ENCODE measurements around the gene MRFAP1L1.

The MRFAP1L1 gene

GRCh38 chr4:6750286-6751221 is 40.9 kb upstream of the MRFAP1L1 start:
- H3K9ac ChIP-seq (ENCODE audit: low read depth, low read length) = no peak overlapping the region

GRCh38 chr4:6749340-6750171 is 39.9 kb upstream of the MRFAP1L1 start:
- Histone ChIP-seq H3K27ac (ENCODE audit: low read depth, low read length) (no peak overlapping the region), H3K9me3 (ENCODE audit: control insufficient read depth, insufficient read depth, low read length) (no peaks in the 10 kb centered on the region), H3K27me3 (ENCODE audit: control insufficient read depth, insufficient read depth, low read length) (no peaks in the 10 kb centered on the region), H3K36me3 (ENCODE audit: control insufficient read depth, insufficient read depth, low read length) (no peaks in the 10 kb centered on the region), H3K4me1 (ENCODE audit: control insufficient read depth, insufficient read depth, low read length) (peaks cover 3% of the 10 kb centered on the region; the same call in 1 of the 2 replicates), H3K9ac (ENCODE audit: low read depth, low read length) (no peak overlapping the region), H3K4me3 (ENCODE audit: low read depth, low read length) (no peak overlapping the region)

More at GRCh38 chr4:6750286-6751221, 40.9 kb upstream of the MRFAP1L1 start:
- H3K36me3 ChIP-seq (ENCODE audit: control insufficient read depth, insufficient read depth, low read length) = no peaks in the 10 kb centered on the region
- H3K4me3 ChIP-seq (ENCODE audit: low read depth, low read length) = no peak overlapping the region
- no peaks in the 10 kb centered on the region for H3K9me3 ChIP-seq (ENCODE audit: control insufficient read depth, insufficient read depth, low read length)
- H3K27ac ChIP-seq (ENCODE audit: low read depth, low read length) = no peak overlapping the region
- peaks cover 3% of the 10 kb centered on the region; the same call in 1 of the 2 replicates for H3K4me1 ChIP-seq (ENCODE audit: control insufficient read depth, insufficient read depth, low read length)
- H3K27me3 ChIP-seq (ENCODE audit: control insufficient read depth, insufficient read depth, low read length) = no peaks in the 10 kb centered on the region

- Histone ChIP-seq H3K4me3 (ENCODE audit: low read depth, low read length) (no peak overlapping the region), H3K27ac (ENCODE audit: low read depth, low read length) (no peak overlapping the region), H3K27me3 (ENCODE audit: control insufficient read depth, insufficient read depth, low read length) (no peaks in the 10 kb centered on the region), H3K36me3 (ENCODE audit: control insufficient read depth, insufficient read depth, low read length) (no peaks in the 10 kb centered on the region), H3K9me3 (ENCODE audit: control insufficient read depth, insufficient read depth, low read length) (no peaks in the 10 kb centered on the region), H3K9ac (ENCODE audit: low read depth, low read length) (no peak overlapping the region), H3K4me1 (ENCODE audit: control insufficient read depth, insufficient read depth, low read length) (peaks cover 3% of the 10 kb centered on the region; the same call in 1 of the 2 replicates)
These were observed 38.6 kb upstream of the MRFAP1L1 start for GRCh38 chr4:6748286-6748685.

GRCh38 chr4:6747294-6748051 is 37.8 kb upstream of the MRFAP1L1 start:
- H3K4me3 ChIP-seq (ENCODE audit: low read depth, low read length) = no peak overlapping the region
- H3K36me3 ChIP-seq (ENCODE audit: control insufficient read depth, insufficient read depth, low read length) = no peaks in the 10 kb centered on the region
- no peaks in the 10 kb centered on the region for H3K27me3 ChIP-seq (ENCODE audit: control insufficient read depth, insufficient read depth, low read length)
- no peak overlapping the region for H3K27ac ChIP-seq (ENCODE audit: low read depth, low read length)
- H3K4me1 ChIP-seq (ENCODE audit: control insufficient read depth, insufficient read depth, low read length) = no peaks in the 10 kb centered on the region
- H3K9me3 ChIP-seq (ENCODE audit: control insufficient read depth, insufficient read depth, low read length) = no peaks in the 10 kb centered on the region
- H3K9ac ChIP-seq (ENCODE audit: low read depth, low read length) = no peak overlapping the region

- no peaks in the 10 kb centered on the region for H3K4me1 ChIP-seq (ENCODE audit: control insufficient read depth, insufficient read depth, low read length)
- no peak overlapping the region for H3K9ac ChIP-seq (ENCODE audit: low read depth, low read length)
- no peak overlapping the region for H3K27ac ChIP-seq (ENCODE audit: low read depth, low read length)
- H3K27me3 ChIP-seq (ENCODE audit: control insufficient read depth, insufficient read depth, low read length) = no peaks in the 10 kb centered on the region
- H3K4me3 ChIP-seq (ENCODE audit: low read depth, low read length) = no peak overlapping the region
- H3K9me3 ChIP-seq (ENCODE audit: control insufficient read depth, insufficient read depth, low read length) = no peaks in the 10 kb centered on the region
- H3K36me3 ChIP-seq (ENCODE audit: control insufficient read depth, insufficient read depth, low read length) = no peaks in the 10 kb centered on the region
These were observed 37.1 kb upstream of the MRFAP1L1 start for GRCh38 chr4:6746721-6747293.

GRCh38 chr4:6742989-6743388 is 33.3 kb upstream of the MRFAP1L1 start:
- no peaks in the 10 kb centered on the region for H3K4me1 ChIP-seq (ENCODE audit: control insufficient read depth, insufficient read depth, low read length)
- no peak overlapping the region for H3K9ac ChIP-seq (ENCODE audit: low read depth, low read length)

GRCh38 chr4:6742507-6742906 is 32.8 kb upstream of the MRFAP1L1 start:
- Histone ChIP-seq H3K4me3 (ENCODE audit: low read depth, low read length) (no peak overlapping the region), H3K9ac (ENCODE audit: low read depth, low read length) (no peak overlapping the region), H3K9me3 (ENCODE audit: control insufficient read depth, insufficient read depth, low read length) (no peaks in the 10 kb centered on the region; the same call in 1 of the 2 replicates), H3K27ac (ENCODE audit: low read depth, low read length) (no peak overlapping the region), H3K27me3 (ENCODE audit: control insufficient read depth, insufficient read depth, low read length) (no peaks in the 10 kb centered on the region), H3K36me3 (ENCODE audit: control insufficient read depth, insufficient read depth, low read length) (no peaks in the 10 kb centered on the region), H3K4me1 (ENCODE audit: control insufficient read depth, insufficient read depth, low read length) (no peaks in the 10 kb centered on the region)

More at GRCh38 chr4:6742989-6743388, 33.3 kb upstream of the MRFAP1L1 start:
- no peaks in the 10 kb centered on the region for H3K27me3 ChIP-seq (ENCODE audit: control insufficient read depth, insufficient read depth, low read length)
- H3K36me3 ChIP-seq (ENCODE audit: control insufficient read depth, insufficient read depth, low read length) = no peaks in the 10 kb centered on the region
- H3K9me3 ChIP-seq (ENCODE audit: control insufficient read depth, insufficient read depth, low read length) = no peaks in the 10 kb centered on the region; the same call in 1 of the 2 replicates
- H3K27ac ChIP-seq (ENCODE audit: low read depth, low read length) = no peak overlapping the region
- no peak overlapping the region for H3K4me3 ChIP-seq (ENCODE audit: low read depth, low read length)

GRCh38 chr4:6740347-6740746 is 30.7 kb upstream of the MRFAP1L1 start:
- H3K4me3 ChIP-seq (ENCODE audit: low read depth, low read length) = no peak overlapping the region
- H3K9ac ChIP-seq (ENCODE audit: low read depth, low read length) = no peak overlapping the region
- H3K4me1 ChIP-seq (ENCODE audit: control insufficient read depth, insufficient read depth, low read length) = no peaks in the 10 kb centered on the region
- no peaks in the 10 kb centered on the region for H3K27me3 ChIP-seq (ENCODE audit: control insufficient read depth, insufficient read depth, low read length)
- H3K27ac ChIP-seq (ENCODE audit: low read depth, low read length) = no peak overlapping the region
- no peaks in the 10 kb centered on the region for H3K36me3 ChIP-seq (ENCODE audit: control insufficient read depth, insufficient read depth, low read length)
- no peaks in the 10 kb centered on the region; the same call in 1 of the 2 replicates for H3K9me3 ChIP-seq (ENCODE audit: control insufficient read depth, insufficient read depth, low read length)

- Histone ChIP-seq H3K9ac (ENCODE audit: low read depth, low read length) (no peak overlapping the region), H3K4me3 (ENCODE audit: low read depth, low read length) (no peak overlapping the region), H3K36me3 (ENCODE audit: control insufficient read depth, insufficient read depth, low read length) (no peaks in the 10 kb centered on the region), H3K9me3 (ENCODE audit: control insufficient read depth, insufficient read depth, low read length) (no peaks in the 10 kb centered on the region; the same call in 1 of the 2 replicates), H3K27me3 (ENCODE audit: control insufficient read depth, insufficient read depth, low read length) (no peaks in the 10 kb centered on the region), H3K27ac (ENCODE audit: low read depth, low read length) (no peak overlapping the region), H3K4me1 (ENCODE audit: control insufficient read depth, insufficient read depth, low read length) (no peaks in the 10 kb centered on the region)
These were observed 30.3 kb upstream of the MRFAP1L1 start for GRCh38 chr4:6739920-6740319.

- Histone ChIP-seq H3K27ac (ENCODE audit: low read depth, low read length) (no peak overlapping the region), H3K4me1 (ENCODE audit: control insufficient read depth, insufficient read depth, low read length) (no peaks in the 10 kb centered on the region), H3K9ac (ENCODE audit: low read depth, low read length) (no peak overlapping the region), H3K9me3 (ENCODE audit: control insufficient read depth, insufficient read depth, low read length) (no peaks in the 10 kb centered on the region), H3K36me3 (ENCODE audit: control insufficient read depth, insufficient read depth, low read length) (no peaks in the 10 kb centered on the region), H3K4me3 (ENCODE audit: low read depth, low read length) (no peak overlapping the region), H3K27me3 (ENCODE audit: control insufficient read depth, insufficient read depth, low read length) (no peaks in the 10 kb centered on the region)
These were observed 24.6 kb upstream of the MRFAP1L1 start for GRCh38 chr4:6734165-6734786.

Measured in HUES48 (cell line).